HG03159 (cell line): ENCODE measurements around the gene ATG16L2.

ENCODE experiments used
- ATAC-seq: cut with Tn5 transposase; IDR thresholded peaks from one replicate; pipeline ENCODE4 v1.9.1; 2021; ENCODE audit warnings: mild to moderate bottlenecking, moderate library complexity; ENCODE audit not compliant: unreplicated experiment

ATG16L2 gene

GRCh38 chr11:72814286-72815109, at the start of gene ATG16L2:
Gene ATG16L2 (plus strand): TSS chr11:72814411. CDS start chr11:72814446, 35 bp downstream.
- peak; percentile 55 for ATAC-seq

GRCh38 chr11:72764503-72764902, 49.7 kb upstream of the ATG16L2 start:
- no peak for ATAC-seq

DNA sequence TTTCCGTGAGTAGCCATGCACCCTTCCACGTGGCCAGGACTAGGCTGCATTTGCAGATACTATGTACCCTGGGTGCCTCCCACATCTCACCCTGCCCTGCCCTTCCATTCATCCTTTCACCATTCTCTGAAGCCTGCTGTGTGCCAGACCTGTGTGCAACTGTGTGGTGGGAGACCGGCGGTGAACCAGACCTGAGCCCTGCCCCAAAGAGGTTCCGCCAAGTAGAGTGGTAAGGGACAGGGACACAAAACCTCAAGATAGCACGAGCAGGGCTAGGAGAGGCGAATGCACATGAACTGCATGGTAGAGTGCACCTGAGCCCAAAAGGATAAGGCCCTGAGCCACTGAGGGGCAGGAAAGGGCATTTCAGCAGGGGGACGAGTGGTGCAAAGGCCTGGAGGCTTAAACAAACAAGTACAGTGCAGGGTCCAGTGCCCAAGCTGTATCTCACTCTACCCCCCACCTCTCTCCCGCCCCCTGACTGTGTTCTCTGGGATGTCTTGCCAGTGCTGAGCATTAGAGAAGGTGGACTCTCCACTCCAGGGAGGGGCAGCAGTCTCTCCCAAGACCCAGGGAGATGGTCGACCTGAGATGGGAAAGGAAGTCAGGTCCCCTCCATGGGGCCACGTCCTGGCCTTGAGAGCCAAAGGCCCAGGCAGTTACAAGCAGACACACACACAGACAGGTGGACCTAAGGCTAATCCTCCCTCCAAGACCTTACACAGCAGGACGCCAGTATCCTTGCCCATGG, 47.9 kb upstream of the ATG16L2 start:
- no peak for ATAC-seq

DNA sequence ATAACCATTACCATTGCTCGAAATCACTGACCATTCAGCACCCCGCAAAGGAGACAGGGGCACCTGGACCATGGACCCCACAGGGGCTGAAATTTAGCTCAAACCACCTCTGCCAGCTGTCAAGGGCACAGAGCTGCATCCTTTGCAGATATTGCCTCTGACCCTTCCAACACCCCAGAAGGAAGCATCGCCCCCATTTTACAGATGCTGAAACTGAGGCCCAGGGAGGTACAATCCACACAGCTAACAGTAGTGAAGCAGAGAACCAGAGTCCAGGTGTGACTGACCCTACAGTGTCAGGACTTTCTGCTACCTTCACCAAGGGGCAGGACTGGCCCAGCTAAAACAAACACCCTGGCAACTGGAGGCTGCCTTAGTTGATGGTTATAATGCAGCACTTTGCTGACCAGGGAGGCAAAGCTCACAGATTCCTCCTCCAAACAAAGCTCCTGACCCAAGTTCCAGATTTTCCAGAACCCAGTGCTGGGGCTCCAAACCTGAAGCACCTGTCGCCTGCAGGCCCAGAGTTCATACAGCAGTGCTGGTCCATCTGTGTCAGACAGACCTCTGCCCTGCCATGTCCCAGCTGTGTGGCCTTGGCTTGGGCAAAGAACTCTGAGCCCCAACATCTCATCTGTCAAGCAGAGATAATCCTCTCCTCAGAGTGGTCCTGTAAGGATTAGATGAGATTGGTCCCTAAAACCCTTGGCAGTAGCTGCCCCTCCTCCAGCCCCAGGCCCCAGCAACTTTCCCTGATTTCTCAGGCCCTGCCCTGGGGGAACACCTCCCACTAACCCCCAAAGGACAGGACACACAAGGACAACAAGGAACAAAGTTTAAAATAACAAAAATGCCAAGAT, 46.8 kb upstream of the ATG16L2 start:
- no peak for ATAC-seq

DNA sequence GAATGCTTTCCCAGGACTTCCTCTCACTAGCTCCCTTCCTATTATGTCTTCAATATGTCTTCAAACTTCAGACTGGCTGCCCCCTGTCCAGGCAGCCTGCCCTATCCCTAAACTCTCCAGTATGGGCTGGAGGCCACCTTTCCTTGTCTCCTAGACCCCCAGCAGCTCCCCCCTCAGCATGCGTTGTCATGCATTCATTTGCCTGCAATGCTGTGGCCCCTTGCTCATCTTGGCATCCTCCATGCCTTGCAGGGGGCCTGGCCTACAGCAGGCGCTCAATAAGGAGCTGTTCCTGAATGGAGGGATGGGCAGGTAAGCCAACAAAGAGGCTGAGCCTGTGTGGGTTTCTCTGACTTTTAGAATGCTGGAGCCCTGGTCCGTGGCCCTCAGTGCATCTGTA, 45.6 kb upstream of the ATG16L2 start:
- ATAC-seq, result no peak

DNA sequence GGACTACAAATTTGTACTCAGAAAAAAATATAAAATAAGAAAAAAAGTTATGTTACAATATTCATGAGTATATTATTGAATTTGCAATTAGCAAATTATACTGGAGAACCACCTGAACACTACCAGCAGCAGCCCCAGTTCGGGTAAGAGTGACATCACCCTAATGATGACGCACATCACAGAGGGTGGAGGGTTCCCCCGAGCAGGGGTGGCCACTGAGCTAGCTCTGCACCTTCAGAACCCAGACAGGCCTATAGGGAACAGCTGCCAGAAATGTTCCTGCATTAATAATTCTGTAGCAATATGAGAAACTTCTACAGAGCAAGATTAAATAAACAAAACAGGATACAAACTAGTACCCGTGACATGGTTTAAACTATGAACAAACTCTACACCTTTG, 44.5 kb upstream of the ATG16L2 start:
- no peak for ATAC-seq

DNA sequence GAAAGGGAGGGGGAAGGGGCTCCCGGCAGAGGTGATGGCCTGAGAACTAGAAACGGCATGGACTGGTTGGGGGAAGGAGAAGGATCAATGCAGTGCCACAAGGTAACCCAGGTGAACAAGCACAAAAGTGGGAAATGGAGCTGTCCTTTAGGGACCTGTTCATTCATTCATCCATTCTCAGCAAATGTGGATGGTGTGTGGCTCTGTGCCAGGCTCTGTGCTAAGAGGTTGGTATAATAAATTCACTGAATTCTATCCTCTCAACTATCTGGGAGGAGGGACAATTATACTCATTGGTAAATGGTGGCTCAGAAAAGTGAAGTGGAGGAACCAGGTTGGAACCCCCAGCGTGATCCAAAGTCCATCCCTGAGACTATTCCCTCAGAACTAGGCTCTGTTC, 43.4 kb upstream of the ATG16L2 start:
- ATAC-seq, result no peak

GRCh38 chr11:72771507-72771906, 42.7 kb upstream of the ATG16L2 start:
- no peak for ATAC-seq

DNA sequence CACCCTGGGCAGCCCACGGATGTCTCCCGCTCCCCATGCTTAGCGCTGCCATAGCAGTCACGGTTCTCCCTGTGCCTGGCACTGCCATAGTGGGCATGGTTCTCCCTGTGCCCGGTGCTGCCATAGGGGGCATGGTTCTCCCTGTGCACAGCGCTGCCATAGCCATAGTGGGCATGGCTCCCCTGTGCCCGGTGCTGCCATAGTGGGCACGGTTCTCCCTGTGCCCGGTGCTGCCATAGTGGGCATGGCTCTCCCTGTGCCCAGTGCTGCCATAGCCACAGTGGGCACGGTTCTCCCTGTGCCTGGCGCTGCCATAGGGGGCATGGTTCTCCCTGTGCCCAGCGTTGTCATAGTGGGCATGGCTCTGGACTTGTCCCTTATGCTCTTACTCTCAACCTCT, 42.2 kb upstream of the ATG16L2 start:
- ATAC-seq, result no peak

- ATAC-seq, result no peak
These were observed 40.9 kb upstream of the ATG16L2 start for GRCh38 chr11:72773291-72773690.

GRCh38 chr11:72773696-72774095, 40.5 kb upstream of the ATG16L2 start:
- no peak for ATAC-seq

- ATAC-seq, result no peak
These were observed 39.7 kb upstream of the ATG16L2 start for GRCh38 chr11:72774499-72774898.

DNA sequence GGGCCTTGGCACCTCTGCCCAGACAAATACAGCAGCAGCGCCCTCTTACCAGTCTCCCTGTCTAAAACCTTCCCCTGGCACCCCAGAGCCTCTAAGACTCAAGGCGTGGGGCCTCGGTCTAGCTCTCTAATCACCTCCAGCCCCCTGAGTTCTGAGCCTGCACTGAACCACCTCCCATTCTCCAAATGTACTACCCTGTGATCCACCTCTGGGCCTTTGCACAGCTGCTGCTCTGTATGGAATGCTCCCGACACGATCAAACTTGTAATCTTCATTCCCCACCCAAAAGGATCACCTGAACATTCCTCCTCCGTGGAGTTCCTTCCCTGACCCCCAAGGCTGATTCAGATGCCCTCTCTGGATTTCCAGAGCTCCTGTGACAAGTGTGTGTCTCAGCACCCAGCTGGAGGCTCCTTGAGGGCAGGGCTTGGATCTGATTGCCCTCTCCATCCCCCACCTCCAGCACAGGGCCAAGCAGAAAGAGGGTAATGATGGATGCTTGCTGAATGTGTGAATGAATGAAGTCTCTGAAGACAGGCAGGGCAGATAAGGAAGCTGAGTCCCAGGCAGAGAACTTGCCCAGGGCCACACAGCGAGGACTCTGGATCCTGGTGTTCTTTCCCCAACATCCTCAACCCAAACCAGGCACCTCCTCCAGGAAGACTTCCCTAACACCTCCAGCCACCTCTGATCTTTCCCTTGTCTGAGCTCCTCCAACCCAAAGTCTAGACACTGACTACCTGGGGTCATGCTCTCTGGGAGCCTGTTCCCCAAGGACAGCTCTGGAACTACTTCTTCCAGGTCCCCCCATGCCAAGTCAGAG, 38.7 kb upstream of the ATG16L2 start:
- ATAC-seq, result no peak

- no peak for ATAC-seq
These were observed 37.9 kb upstream of the ATG16L2 start for GRCh38 chr11:72776117-72776843.

GRCh38 chr11:72776844-72777754, 37.1 kb upstream of the ATG16L2 start:
- ATAC-seq, result no peak

DNA sequence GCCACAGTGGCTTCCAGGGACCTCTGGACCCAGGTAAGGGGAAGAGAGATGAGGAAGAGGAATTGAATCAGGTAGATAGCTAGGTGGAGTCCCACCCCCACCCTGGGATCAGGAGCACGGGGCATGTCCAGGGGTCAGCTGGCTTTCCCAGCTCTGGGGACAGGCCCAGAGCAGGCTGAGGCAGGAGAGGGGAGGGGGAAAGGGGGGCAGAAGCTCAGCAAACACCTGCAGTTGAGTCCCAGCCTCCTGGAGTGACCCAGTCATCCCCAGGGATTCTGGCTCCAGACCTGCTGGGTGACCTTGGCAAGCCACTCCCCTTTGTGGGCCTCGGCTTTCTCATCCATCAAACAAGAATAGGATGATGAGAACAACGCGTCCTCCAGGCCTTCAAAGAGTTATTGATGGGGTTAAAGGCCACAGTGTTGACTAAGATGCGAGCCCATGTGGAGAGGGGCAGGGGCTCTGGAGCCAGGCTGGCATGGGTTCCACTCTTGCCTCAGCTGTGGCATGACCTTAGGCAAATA, 36.4 kb upstream of the ATG16L2 start:
- ATAC-seq, result no peak

DNA sequence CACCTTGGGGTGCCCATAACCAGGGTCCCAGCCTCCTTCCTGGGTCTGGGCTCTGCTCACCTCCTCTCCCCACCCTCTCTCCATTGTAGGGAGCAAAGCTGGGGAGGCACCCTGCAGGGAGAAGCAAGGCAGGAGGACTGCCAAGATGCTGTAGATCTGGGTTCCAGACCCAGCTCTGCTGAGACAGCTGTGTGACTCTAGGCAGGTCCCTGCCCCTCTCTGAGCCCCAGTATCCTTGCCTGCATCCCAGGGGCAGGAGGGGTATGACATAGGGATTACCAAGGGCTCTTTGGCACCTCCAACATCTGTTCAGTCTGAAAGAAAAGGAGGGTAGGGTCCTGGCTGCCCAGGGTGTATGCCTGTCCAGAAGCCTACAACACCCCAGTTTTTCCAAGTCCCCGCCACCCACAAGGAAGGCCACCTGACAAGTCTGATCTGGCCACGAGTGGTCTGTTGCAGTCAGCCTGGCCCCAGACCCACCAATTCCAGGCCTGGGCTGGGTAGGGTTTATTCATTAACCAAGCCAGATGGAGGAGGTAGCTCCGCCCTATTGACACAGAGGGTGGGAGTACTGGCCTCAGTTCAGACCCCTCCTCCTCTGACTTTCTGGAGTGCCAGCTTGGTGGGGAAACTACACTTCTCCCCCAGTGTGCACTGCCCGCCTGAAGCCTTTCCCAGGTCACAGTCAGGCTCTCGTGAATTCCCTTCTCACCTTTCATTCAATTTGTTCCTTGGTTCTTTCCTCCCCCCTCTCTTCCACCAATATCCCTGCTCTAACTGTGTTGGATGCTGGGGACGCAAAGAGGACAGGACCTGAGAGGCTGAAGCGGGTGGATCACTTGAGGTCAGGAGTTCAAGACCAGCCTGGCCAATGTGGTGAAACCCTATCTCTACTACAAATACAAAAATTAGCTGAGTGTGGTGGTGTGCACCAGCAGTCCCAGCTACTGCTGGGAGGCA, 35.4 kb upstream of the ATG16L2 start:
- no peak for ATAC-seq
